GM21360 (cell line): Measurements from ENCODE around the gene MYO1F.

Experiments used
- ATAC-seq: cut with Tn5 transposase; IDR thresholded peaks from one replicate; pipeline ENCODE4 v1.9.1; 2021; ENCODE audit warnings: mild to moderate bottlenecking, moderate library complexity; ENCODE audit not compliant: unreplicated experiment

Gene MYO1F

DNA sequence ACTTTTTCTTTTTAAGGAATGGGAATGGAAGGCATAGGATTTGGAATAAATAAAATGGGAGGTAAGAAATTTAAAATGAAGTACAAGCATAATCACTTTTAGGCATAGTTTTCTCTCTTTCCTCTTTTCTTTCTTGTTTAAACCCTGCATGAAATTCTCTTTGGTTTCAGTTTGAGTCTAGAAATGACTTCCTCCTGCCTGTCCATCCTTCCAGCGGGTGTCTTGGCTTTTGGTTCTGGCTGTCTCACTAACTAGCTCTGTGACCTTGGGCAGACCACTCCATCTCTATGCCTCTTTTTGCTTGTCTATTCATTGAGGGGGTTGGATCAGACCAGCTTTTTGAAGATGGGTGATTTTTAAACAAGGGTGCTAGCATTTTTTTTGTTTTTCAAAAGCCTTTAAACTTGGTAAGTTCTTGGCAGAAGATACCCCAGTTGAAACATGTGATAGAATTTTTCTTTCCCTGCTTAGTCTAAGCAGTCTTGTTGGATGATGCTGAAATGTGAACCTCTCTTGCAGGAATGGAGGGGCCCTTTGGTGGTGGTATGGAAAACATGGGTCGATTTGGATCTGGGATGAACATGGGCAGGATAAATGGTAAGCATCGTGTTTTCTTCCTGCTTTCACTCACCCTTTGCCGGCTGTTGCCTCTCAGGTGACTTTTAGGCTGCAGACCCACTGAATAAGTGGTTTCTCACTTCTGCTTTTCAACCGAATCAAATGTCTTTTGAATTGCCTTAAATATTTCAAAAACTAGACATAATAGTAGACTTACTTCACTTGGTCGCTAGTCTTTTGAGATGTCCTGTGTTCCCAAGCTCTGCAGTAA, 103.4 kb downstream of the MYO1F start:
- no peak for ATAC-seq
